ENCODE measurements around the gene SPATS2. TPM values are rescaled to one million over a fixed set of nuclear protein-coding genes. Genes with fewer than 3 reads are reported as not detected.
A peak's percentile ranks its signal among the peaks of the same experiment; 100 is the strongest.
"Not testable (repeated sequence)": the region's sequence is repeated elsewhere in the genome, so short reads cannot be mapped to it uniquely, and the experiment has no call there.

SPATS2 gene
- total RNA-seq (58.8 and 66.5 TPM in 2 replicates), polyA plus RNA-seq (32.6 and 55.8 TPM in 2 replicates), polyA minus RNA-seq (76.2 and 88.1 TPM in 2 replicates), Bru-seq, nascent RNA (percentile 93 among the genes with signal in this experiment), BruChase-seq, experiment 1, labeled RNA remaining after a 6-hour chase (percentile 92 among the genes with signal in this experiment), BruChase-seq, experiment 2, labeled RNA remaining after a 2-hour chase (percentile 91 among the genes with signal in this experiment)
- polyA plus RNA-seq (2011; cell fraction: cytosol; rRNA removed) = 53.3 and 64.3 TPM in 2 replicates
- polyA plus RNA-seq (2011; cell fraction: nucleus; rRNA removed) = 103 and 146 TPM in 2 replicates
- polyA plus RNA-seq (2012) = 63.5 and 74.0 TPM in 2 replicates
- polyA minus RNA-seq (2011; cell fraction: cytosol; rRNA and poly(A)+ RNA removed) = 48.5 TPM
- 95.5 and 134 TPM in 2 replicates for polyA minus RNA-seq (2011; cell fraction: nucleus; rRNA and poly(A)+ RNA removed)
- long read RNA-seq, transcript SPATS2-222 (14 exons, 2,993 nt) = minor isoform, 37 of 142 reads
- long read RNA-seq, transcript SPATS2-201 (13 exons, 3,158 nt) = major isoform, 50 of 142 reads
- long read RNA-seq, partial matches to known transcripts = 9 of 142 reads
- long read RNA-seq, other reads (novel, unspliced or antisense) = 44 of 142 reads

DNA sequence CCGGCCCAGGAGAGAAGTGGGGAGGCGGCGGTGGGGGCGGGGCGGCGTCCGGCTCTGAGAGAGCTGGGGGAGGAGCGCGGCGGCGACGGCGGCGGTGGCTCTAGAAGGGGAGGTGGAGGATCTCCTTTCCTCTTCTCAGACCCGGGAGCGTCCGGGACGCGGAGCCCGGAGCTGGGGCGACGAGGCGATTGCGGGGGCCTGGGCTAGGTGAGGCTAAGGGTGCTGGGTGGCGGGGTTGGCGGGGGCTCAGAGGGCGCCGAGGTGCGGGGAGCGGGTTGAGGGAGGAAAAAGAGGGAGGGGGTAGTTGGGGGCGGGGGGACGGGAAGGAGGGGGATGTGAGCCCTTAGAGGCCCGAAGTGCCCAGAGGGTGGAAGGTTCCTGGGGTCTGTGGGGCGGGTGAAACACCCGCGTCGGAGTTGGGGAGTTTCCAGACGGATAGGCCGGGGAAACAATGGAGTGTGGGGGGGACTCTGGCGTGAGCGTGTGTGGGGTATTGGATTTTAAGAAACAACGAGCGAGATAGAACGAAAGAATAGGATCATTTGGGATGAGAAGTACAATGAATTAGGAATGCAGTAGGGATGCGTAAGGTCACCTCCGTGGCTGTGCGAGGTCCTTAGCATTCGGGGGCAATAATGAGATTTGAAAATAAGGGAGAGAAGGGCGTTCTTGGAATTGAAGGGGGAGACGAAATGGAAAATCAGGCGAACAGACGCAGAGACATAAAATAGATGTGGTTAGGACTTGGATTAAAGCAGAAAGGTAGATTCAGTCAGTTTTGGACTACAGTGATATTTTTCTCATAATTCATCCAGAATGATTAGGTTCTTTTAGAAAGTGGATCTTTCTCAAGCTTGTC is at the start of gene SPATS2:
SPATS2 (plus strand) TSS at position 82 of the 859 bp plus-strand sequence. CDS start 93,551 bp downstream, outside the sequence.
- peaks cover 3% of the 10 kb centered on the region for H4K20me1 ChIP-seq (replicated peaks; ENCODE audit: control insufficient read depth, extremely low read depth, insufficient read depth, low read length)
- peak within 1 kb of the TSS; percentile 95 for H3K4me2 ChIP-seq (ENCODE audit: insufficient read depth, low read length)
- BruUV-seq (replicated peaks) = no TSS peak
- peaks cover 35% of the 10 kb centered on the region for H3K4me1 ChIP-seq (ENCODE audit: control insufficient read depth, extremely low read depth, insufficient read depth, low read length)
- H3K36me3 ChIP-seq (ENCODE audit: control insufficient read depth in 2 of 2, extremely low read depth in 1 of 2, insufficient read depth in 2 of 2, low read length in 2 of 2) = no peaks in the 10 kb centered on the region
- H3K27ac ChIP-seq (ENCODE audit: insufficient read depth, low read depth, low read length) = peak within 1 kb of the TSS; percentile 77
- peak within 1 kb of the TSS; percentile 76 to 94 (median 85) for H3K4me3 ChIP-seq (replicated peaks in 1 of 3; ENCODE audit: insufficient read depth in 1 of 3, low read depth in 1 of 3, low read length in 3 of 3)
- FAIRE-seq (no peak), DNase-seq (ENCODE audit: low read depth, low spot score) (peak; percentile 65)
- H3K9me3 ChIP-seq (replicated peaks; ENCODE audit: control insufficient read depth, insufficient read depth, low read length) = no peaks in the 10 kb centered on the region
- peaks cover 56% of the 10 kb centered on the region for H3K79me2 ChIP-seq (ENCODE audit: control insufficient read depth, insufficient read depth, low read length)
- peak within 1 kb of the TSS; percentile 95 for H3K9ac ChIP-seq (replicated peaks; ENCODE audit: extremely low read depth, insufficient read depth, low read length)
- TF ChIP-seq, protein P1, sequence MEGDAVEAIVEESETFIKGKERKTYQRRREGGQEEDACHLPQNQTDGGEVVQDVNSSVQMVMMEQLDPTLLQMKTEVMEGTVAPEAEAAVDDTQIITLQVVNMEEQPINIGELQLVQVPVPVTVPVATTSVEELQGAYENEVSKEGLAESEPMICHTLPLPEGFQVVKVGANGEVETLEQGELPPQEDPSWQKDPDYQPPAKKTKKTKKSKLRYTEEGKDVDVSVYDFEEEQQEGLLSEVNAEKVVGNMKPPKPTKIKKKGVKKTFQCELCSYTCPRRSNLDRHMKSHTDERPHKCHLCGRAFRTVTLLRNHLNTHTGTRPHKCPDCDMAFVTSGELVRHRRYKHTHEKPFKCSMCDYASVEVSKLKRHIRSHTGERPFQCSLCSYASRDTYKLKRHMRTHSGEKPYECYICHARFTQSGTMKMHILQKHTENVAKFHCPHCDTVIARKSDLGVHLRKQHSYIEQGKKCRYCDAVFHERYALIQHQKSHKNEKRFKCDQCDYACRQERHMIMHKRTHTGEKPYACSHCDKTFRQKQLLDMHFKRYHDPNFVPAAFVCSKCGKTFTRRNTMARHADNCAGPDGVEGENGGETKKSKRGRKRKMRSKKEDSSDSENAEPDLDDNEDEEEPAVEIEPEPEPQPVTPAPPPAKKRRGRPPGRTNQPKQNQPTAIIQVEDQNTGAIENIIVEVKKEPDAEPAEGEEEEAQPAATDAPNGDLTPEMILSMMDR (IDR thresholded peaks at IDR 0.05; ENCODE audit: extremely low read depth in 1 of 2, insufficient read depth in 1 of 2, low read depth in 1 of 2, low read length in 2 of 2) = no peak
- TF ChIP-seq MYC (IDR thresholded peaks at IDR 0.05; ENCODE audit: low read depth, low read length) (no peak), POLR2AphosphoS5 (IDR thresholded peaks at IDR 0.05; ENCODE audit: insufficient read depth, low read depth, low read length) (no peak), EZH2 (IDR thresholded peaks at IDR 0.05; ENCODE audit: borderline replicate concordance, low read depth, low read length, severe bottlenecking) (no peak), GATA2 (IDR thresholded peaks at IDR 0.05; ENCODE audit: insufficient read depth, insufficient read length, low read depth, low read length) (no peak), POLR2A (IDR thresholded peaks at IDR 0.05; ENCODE audit: low read depth, low read length) (no peak), JUN (IDR thresholded peaks at IDR 0.05; ENCODE audit: borderline replicate concordance, insufficient read depth, insufficient read length, low read depth) (no peak), FOS (IDR thresholded peaks at IDR 0.05; ENCODE audit: borderline replicate concordance, insufficient read depth, low read length) (no peak)
- TF ChIP-seq, protein P2, sequence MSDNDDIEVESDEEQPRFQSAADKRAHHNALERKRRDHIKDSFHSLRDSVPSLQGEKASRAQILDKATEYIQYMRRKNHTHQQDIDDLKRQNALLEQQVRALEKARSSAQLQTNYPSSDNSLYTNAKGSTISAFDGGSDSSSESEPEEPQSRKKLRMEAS (IDR thresholded peaks at IDR 0.05; ENCODE audit: insufficient read depth, insufficient read length) = no peak
- no peaks in the 10 kb centered on the region for H3K9me1 ChIP-seq (replicated peaks; ENCODE audit: control insufficient read depth, extremely low read depth, insufficient read depth, low read length)
- CTCF ChIA-PET = interaction anchor here (0.8 to 12.8 kb wide), 20 partner anchors 8 to 213 kb away, joined by 3 to 679 read pairs (median 6); no protein-coding TSS in a partner anchor
- POLR2A ChIA-PET = interaction anchor here (0.6 to 2.1 kb wide), 15 partner anchors 8 to 374 kb away, joined by 3 to 15 read pairs (median 5); partner anchors contain the start of genes PRPH, TMBIM6 and TROAP
- intact Hi-C loops (cut with micrococcal nuclease) (loop anchor here (1.0 to 5.0 kb wide), 2 partner anchors 144 to 255 kb away; partner anchors contain the start of gene PRPF40B), dilution Hi-C loops (cut with MboI; ENCODE audit: extremely low pct_ligation_motif_present, low sequenced_read_pairs) (loop anchor here (25.0 kb wide), 1 partner anchor 145 kb away; no protein-coding TSS in a partner anchor)
- H2AFZ ChIP-seq (ENCODE audit: low read depth, low read length) = peak within 1 kb of the TSS; percentile 26
- H3K27me3 ChIP-seq (ENCODE audit: control insufficient read depth in 2 of 2, insufficient read depth in 2 of 2, low read length in 2 of 2) = no peaks in the 10 kb centered on the region

GRCh38 chr12:49320411-49321103 is 46.7 kb upstream of the SPATS2 start:
- POLR2A ChIA-PET, FAIRE-seq: not testable (repeated sequence)

More at GRCh38 chr12:49320411-49321103, 46.7 kb upstream of the SPATS2 start:
- peaks cover 12% of the 10 kb centered on the region for H3K4me1 ChIP-seq (ENCODE audit: control insufficient read depth, extremely low read depth, insufficient read depth, low read length)
- H3K4me3 ChIP-seq (replicated peaks in 1 of 3; ENCODE audit: insufficient read depth in 1 of 3, low read depth in 1 of 3, low read length in 3 of 3); H3K9me1 ChIP-seq (replicated peaks; ENCODE audit: control insufficient read depth, extremely low read depth, insufficient read depth, low read length); H3K27ac ChIP-seq (ENCODE audit: insufficient read depth, low read depth, low read length); H2AFZ ChIP-seq (ENCODE audit: low read depth, low read length); BruUV-seq (replicated peaks); dilution Hi-C loops (cut with MboI; ENCODE audit: extremely low pct_ligation_motif_present, low sequenced_read_pairs); H3K4me2 ChIP-seq (ENCODE audit: insufficient read depth, low read length); intact Hi-C loops (cut with micrococcal nuclease); H4K20me1 ChIP-seq (replicated peaks; ENCODE audit: control insufficient read depth, extremely low read depth, insufficient read depth, low read length); H3K27me3 ChIP-seq (ENCODE audit: control insufficient read depth in 2 of 2, insufficient read depth in 2 of 2, low read length in 2 of 2); H3K36me3 ChIP-seq (ENCODE audit: control insufficient read depth in 2 of 2, extremely low read depth in 1 of 2, insufficient read depth in 2 of 2, low read length in 2 of 2); H3K9me3 ChIP-seq (replicated peaks; ENCODE audit: control insufficient read depth, insufficient read depth, low read length); H3K9ac ChIP-seq (replicated peaks; ENCODE audit: extremely low read depth, insufficient read depth, low read length); DNase-seq (ENCODE audit: low read depth, low spot score): not testable (repeated sequence)
- H3K79me2 ChIP-seq (ENCODE audit: control insufficient read depth, insufficient read depth, low read length) = peaks cover 11% of the 10 kb centered on the region
- CTCF ChIA-PET = interaction anchor here (0.7 kb wide), 1 partner anchor 23 kb away, joined by 3 read pairs; no protein-coding TSS in a partner anchor

Data from endothelial cell of umbilical vein (primary cell).